GM19468 (cell line): ENCODE data around the gene HGS.

Source experiments
- ATAC-seq: cut with Tn5 transposase; IDR thresholded peaks from one replicate; pipeline ENCODE4 v1.9.1; 2021; ENCODE audit warnings: mild to moderate bottlenecking, moderate library complexity, moderate number of reproducible peaks; ENCODE audit not compliant: unreplicated experiment; ENCODE audit errors: extremely low read depth

Gene HGS

DNA sequence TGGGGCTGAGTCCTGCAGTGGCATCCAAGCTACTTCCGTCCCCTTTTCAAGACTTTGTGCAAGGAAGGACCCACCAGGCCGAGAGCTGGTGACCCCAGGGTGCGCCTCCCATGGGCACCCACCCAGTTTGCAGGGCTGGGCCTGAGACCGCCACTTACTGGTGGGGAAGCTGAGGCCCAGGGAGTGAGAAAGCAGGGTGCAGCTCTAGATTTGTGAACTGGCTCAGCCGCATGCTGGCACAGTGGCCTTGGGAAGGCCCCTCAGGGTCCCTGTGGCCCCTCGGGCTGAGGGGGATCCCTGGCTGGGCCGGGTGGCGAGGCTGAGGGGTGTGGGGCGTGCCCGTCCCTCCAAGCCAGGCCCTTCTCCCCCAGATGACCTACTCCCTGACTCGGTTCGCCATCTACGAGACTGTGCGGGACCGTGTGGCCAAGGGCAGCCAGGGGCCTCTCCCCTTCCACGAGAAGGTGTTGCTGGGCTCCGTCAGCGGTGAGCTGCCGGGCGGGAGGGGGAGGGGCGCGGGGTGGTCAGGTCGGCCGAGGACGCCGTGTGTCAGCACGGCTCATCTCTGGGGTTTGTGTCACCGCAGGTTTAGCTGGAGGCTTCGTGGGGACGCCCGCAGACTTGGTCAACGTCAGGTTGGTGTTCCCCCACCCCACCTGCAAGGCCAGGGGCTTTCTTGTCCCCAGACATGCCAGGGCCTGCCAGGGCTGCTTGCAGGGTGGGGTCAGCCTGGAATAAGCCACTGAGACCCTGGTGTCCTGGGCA, 31.5 kb downstream of the HGS start:
- no peak for ATAC-seq

GRCh38 chr17:81715872-81716673, 32.3 kb downstream of the HGS start:
- no peak for ATAC-seq

- ATAC-seq, result no peak
Observed at GRCh38 chr17:81716674-81716996, 32.8 kb downstream of the HGS start.

DNA sequence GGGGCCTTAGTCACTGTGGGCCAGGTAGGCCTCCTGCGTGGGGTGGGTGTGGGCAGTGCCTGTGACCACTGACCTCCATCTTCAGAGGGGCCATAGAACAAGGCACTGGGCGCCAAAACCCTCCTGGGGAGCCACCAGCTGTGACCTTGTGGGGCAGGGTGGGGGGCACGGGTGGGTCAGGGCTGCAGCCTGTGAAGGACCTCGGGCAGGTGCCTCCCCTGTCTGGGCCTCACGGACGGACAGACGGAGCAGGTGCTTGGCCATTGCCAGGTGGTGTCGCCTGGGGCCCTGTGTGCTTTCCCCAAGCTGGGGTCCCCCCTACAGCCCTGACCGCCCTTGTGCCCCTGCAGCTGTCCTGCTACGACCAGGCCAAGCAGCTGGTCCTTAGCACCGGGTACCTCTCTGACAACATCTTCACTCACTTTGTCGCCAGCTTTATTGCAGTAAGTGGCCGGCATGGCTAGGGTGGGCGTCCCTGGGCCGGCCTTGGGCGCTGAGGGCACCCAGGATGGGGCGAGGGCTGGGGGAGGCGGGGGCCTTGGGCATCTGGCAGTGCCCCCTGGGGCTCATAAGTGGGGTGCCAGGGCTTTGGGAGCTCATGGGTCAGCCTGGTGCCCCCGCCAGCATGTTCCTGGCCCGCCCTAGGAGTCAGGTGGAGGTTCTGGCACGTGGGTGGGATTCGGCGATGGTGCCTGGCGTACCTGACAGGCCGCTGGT, 33.4 kb downstream of the HGS start:
- ATAC-seq, result no peak

DNA sequence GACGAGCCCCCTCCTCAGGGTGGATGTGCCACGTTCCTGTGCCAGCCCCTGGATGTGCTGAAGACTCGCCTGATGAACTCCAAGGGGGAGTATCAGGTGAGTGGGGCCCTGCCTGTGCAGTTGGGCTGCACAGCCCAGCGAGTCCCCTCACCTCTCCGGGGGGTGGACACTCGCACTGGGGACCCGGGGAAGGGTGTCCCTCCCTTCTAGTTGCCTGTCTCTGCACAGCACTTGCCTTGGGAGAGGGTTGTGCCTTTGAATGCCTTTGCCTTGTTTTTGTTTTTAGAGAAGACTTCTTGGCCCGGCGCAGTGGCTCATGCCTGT, 33.9 kb downstream of the HGS start:
- ATAC-seq, result no peak

GRCh38 chr17:81719410-81720266, 35.8 kb downstream of the HGS start:
- no peak for ATAC-seq

DNA sequence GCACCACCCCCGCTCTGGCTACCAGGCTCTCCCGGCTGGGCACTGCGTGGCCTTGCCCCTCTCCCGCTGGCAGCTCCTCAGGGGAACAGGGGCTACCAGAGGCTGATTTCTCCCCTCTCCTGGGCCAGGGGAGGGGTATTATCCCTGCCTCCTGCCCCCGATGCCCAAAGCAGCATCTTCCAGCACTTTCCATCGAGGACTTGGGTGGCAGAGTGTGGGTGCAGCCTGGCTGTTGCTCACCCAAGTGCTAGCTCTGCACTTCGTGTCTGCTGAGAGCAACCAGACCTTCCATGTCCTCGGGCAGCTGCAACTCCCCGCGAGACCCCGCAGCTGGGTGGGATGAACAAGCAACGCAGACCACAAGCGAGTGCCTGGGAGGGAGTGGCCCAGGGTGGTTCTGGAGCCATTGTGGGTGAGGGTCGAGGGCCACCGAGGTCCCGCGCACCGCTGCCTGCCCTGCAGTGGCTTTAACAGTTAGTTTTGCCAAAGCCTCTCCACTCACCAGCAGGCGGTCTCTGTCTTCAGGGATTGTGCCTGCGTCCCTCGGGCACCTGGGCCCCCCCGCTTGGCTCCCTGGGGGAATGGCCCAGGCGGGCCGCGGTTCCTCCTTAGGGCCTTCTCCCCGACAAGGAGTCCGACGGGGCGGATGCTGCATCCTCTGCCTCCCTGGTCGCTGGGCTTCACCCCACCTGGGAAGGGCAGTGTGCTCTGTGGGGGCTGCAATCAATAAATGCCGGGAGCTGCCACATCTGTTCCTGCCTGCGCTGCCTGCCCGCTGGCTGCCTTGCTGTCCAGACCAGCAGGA, 36.7 kb downstream of the HGS start:
- no peak for ATAC-seq

GRCh38 chr17:81722184-81723120, 38.6 kb downstream of the HGS start:
- ATAC-seq, result no peak

- no peak for ATAC-seq
Observed at GRCh38 chr17:81723651-81724209, 39.9 kb downstream of the HGS start.

GRCh38 chr17:81725439-81725838, 41.6 kb downstream of the HGS start:
- no peak for ATAC-seq

- ATAC-seq, result no peak
Observed at GRCh38 chr17:81726004-81726403, 42.2 kb downstream of the HGS start.

GRCh38 chr17:81727324-81728031, 43.7 kb downstream of the HGS start:
- no peak for ATAC-seq

GRCh38 chr17:81733507-81734404, 49.9 kb downstream of the HGS start:
- ATAC-seq, result no peak

DNA sequence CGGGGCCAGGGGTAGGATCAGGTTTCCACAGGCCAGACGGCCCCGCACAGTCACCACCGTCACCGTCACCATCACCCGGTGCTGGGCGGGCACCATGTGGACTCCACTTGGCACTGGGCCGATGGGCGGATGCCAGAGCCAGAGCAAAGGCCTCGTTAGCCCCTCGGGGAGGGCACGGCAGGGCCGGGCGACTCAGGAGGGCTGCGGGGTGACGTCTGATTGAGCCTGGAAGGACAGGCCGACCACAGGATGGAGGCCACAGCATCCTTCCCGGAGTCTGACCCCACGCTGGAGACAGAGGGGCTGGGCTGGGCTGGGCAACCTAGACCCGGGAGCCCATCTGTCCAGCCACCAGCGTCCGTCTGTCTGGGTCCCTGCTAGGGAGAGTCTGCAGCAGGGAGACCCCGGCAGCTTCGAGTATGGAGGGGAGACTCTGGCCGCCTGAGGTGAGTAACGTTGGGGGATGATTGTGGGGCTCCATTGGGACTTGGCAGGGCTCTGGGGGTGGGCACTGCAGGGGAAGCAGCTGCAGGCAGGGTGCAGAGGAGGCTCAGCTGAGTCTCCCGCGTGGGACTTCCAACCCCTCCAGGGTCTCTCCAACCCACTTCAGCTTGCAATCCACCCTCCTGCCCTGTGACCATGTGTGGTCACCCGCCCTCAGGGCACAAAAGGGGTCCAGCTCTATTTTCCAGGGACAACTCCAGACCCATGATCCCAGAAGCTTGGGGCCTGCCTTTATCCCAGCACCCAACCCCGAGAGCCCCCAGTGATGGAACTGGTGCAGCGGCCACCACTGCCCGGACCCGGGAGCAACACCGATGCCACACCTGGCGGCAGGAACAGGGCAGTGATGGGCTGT, 50.8 kb downstream of the HGS start:
- ATAC-seq, result no peak

DNA sequence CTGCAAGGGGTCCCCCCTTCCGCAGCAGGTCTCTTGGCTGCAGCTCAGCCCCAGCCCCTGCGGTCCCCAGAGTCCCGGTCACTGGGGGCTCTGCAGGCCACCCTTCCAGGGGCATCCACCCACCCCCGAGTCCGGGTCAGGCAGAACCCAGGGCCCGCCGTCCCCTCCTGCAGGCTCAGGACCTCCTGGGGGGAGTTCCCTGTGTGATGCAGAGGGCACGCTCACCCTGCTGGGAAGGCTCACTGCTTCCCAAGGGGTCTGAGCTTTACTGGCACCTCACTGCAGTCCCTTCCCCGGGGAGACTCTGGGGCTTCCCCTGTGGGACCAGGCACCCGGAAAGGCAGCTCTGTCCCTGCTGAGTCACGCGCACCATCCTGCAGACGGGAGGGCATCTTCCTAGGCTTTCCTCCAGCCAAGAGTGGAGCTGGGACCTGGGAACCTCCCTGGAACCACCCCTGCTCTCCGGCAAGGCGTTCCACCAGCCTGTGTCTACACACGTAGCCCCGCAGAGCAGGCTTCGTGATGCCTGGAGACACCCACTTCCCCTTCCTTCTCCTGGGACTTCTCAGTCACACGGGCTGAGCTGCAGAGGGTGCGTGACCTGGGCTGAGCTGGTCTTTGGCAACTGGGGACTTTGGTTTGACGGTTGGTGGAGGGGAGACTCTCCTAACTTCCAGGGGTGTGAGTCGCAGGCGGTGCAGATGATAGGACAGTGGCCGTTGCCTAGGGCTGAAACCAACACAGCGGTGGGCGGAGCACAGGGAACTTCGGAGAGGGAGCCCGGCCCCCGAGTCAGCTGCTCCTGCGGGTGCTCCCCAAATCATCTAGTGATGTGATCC, 51.7 kb downstream of the HGS start:
- no peak for ATAC-seq
